Parathyroid adenoma (tissue), 2 donors: ENCODE data around the gene ANKRD53.

Source experiments
- H2AFZ ChIP-seq: fragments of 300-600 bp; sonication (generic); one replicate; pipeline ENCODE4 v1.7.0; 2017; ENCODE audit warnings: antibody characterized with exemption, mild to moderate bottlenecking
- H3K27ac ChIP-seq: fragments of 300-600 bp; sonication (generic); one replicate; pipeline ENCODE4 v1.7.0; 2017
- H3K27me3 ChIP-seq: fragments of 300-600 bp; sonication (generic); one replicate; pipeline ENCODE4 v1.7.0; 2017; ENCODE audit warnings: low read length; ENCODE audit not compliant: control insufficient read depth, insufficient read depth
- H3K36me3 ChIP-seq: fragments of 300-600 bp; sonication (generic); one replicate; pipeline ENCODE4 v1.7.0; 2017; ENCODE audit warnings: low read length; ENCODE audit not compliant: control insufficient read depth, insufficient read depth
- H3K4me1 ChIP-seq: fragments of 300-600 bp; sonication (generic); one replicate; pipeline ENCODE4 v1.7.0; 2017; ENCODE audit warnings: control low read depth
- H3K4me2 ChIP-seq: fragments of 300-600 bp; sonication (generic); one replicate; pipeline ENCODE4 v1.7.0; 2017; ENCODE audit warnings: low read length
- H3K4me3 ChIP-seq: fragments of 300-600 bp; sonication (generic); one replicate; pipeline ENCODE4 v1.7.0; 2017; ENCODE audit warnings: low read depth, low read length
- H3K79me2 ChIP-seq: fragments of 300-600 bp; sonication (generic); one replicate; pipeline ENCODE4 v1.7.0; 2017; ENCODE audit warnings: control low read depth
- H3K9ac ChIP-seq: fragments of 300-600 bp; sonication (generic); one replicate; pipeline ENCODE4 v1.7.0; 2017; ENCODE audit warnings: mild to moderate bottlenecking
- H3K9me3 ChIP-seq: fragments of 300-600 bp; sonication (generic); one replicate; pipeline ENCODE4 v1.7.0; 2017; ENCODE audit warnings: low read length; ENCODE audit not compliant: control insufficient read depth
- TF ChIP-seq, protein P1 (sequence below): fragments of 300-600 bp; sonication (generic); IDR thresholded peaks from one replicate; pipeline ENCODE4 v1.7.0; 2017; ENCODE audit warnings: antibody characterized with exemption, mild to moderate bottlenecking
- donor health status: primary hyperparathyroidism.

Gene ANKRD53

DNA sequence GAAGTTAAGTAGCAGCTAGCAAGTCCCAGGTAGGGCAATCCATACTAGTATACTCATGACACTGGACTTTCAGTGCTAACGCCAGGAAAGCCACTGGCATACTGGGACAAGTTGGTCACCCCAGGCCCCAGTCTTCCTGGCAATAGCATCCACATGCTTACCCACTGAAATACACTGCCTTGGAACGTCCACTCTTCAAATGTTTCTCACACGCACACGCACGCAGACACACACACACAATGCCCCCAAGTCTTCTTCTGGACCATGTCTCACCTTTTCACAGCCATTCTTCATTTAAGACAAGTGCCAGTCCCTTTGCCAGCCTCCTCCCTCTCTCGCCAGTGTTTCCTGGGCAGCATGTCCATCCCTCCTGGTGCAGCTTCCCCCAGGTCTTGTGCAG lies 25.0 kb downstream of the ANKRD53 start:
- Histone ChIP-seq H3K79me2 (no peaks in the 10 kb centered on the region), H3K4me3 (no peak overlapping the region), H3K27me3 (no peaks in the 10 kb centered on the region), H3K27ac (no peak overlapping the region), H3K9ac (no peak overlapping the region), H3K4me2 (no peak overlapping the region), H3K9me3 (no peaks in the 10 kb centered on the region), H2AFZ (no peak overlapping the region), H3K4me1 (no peaks in the 10 kb centered on the region), H3K36me3 (no peaks in the 10 kb centered on the region)
- TF ChIP-seq, protein P1, sequence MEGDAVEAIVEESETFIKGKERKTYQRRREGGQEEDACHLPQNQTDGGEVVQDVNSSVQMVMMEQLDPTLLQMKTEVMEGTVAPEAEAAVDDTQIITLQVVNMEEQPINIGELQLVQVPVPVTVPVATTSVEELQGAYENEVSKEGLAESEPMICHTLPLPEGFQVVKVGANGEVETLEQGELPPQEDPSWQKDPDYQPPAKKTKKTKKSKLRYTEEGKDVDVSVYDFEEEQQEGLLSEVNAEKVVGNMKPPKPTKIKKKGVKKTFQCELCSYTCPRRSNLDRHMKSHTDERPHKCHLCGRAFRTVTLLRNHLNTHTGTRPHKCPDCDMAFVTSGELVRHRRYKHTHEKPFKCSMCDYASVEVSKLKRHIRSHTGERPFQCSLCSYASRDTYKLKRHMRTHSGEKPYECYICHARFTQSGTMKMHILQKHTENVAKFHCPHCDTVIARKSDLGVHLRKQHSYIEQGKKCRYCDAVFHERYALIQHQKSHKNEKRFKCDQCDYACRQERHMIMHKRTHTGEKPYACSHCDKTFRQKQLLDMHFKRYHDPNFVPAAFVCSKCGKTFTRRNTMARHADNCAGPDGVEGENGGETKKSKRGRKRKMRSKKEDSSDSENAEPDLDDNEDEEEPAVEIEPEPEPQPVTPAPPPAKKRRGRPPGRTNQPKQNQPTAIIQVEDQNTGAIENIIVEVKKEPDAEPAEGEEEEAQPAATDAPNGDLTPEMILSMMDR, result no peak

DNA sequence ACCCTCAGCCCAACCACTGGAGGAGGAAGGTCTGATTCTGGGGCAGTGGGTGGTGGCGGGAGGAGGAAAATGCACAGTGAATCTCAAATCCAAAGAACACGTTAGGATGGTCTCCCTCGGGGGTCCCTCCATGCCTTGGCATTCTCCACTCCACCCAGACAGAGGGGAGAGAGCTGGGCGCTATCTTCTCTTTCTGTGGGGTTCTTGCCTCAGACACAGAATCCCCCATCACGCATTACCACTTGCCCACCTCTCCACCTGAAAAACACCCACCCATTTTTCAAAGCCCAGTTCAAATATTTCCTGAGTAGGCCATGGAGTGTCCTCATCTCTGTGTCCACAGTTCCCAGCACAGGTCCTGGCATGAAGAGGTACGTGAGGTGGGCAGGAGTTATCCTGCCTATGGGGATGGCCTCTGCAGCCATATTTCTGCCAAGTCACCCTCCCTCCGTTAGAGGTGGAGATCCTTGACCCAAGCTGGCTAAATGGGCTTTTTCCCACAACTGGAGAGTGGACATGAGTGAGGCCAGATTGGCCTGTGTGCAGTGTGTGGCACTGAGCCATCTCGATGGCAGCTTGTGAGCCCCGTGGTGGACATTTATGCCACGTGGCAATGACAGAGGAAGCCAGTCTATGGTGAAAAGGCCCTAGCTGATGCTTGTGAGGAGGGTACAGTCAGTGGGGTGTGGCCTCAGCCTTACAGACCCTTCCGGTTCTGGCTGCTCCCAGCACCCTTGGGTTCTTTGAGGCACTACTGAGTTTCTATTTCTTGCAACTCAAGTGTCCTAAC lies 25.7 kb downstream of the ANKRD53 start:
- TF ChIP-seq, protein P1, result no peak
- Histone ChIP-seq H3K4me2 (no peak overlapping the region), H3K4me3 (no peak overlapping the region), H3K27ac (no peak overlapping the region), H3K36me3 (no peaks in the 10 kb centered on the region), H3K27me3 (no peaks in the 10 kb centered on the region), H2AFZ (no peak overlapping the region), H3K4me1 (no peaks in the 10 kb centered on the region), H3K79me2 (no peaks in the 10 kb centered on the region), H3K9ac (no peak overlapping the region), H3K9me3 (no peaks in the 10 kb centered on the region)

DNA sequence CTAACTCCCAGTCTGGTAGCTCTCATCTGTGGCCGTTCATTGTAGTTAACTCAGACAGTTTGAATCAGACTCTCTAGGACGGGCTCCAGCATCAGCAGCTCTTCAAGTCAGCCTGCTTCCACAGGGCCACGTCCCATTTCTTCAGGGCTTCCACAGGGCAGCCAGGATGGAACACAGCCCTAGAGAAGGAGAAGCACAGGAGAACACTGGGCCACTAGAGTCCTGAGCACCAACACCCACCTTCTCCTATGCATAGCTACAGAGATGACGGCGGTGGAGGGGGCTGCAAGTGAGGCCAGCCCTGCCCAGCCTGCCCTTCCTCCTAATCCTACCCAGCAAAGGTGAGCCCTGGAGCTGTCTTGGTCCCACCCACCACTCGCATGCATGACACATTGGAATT lies 26.4 kb downstream of the ANKRD53 start:
- no peak overlapping the region for H3K4me3 ChIP-seq
- H3K4me1 ChIP-seq, result no peaks in the 10 kb centered on the region
- H3K79me2 ChIP-seq, result no peaks in the 10 kb centered on the region
- H3K9me3 ChIP-seq, result no peaks in the 10 kb centered on the region
- H3K27ac ChIP-seq, result no peak overlapping the region
- no peak overlapping the region for H3K4me2 ChIP-seq
- TF ChIP-seq, protein P1, result no peak
- no peak overlapping the region for H2AFZ ChIP-seq
- H3K36me3 ChIP-seq, result no peaks in the 10 kb centered on the region
- no peak overlapping the region for H3K9ac ChIP-seq
- no peaks in the 10 kb centered on the region for H3K27me3 ChIP-seq

DNA sequence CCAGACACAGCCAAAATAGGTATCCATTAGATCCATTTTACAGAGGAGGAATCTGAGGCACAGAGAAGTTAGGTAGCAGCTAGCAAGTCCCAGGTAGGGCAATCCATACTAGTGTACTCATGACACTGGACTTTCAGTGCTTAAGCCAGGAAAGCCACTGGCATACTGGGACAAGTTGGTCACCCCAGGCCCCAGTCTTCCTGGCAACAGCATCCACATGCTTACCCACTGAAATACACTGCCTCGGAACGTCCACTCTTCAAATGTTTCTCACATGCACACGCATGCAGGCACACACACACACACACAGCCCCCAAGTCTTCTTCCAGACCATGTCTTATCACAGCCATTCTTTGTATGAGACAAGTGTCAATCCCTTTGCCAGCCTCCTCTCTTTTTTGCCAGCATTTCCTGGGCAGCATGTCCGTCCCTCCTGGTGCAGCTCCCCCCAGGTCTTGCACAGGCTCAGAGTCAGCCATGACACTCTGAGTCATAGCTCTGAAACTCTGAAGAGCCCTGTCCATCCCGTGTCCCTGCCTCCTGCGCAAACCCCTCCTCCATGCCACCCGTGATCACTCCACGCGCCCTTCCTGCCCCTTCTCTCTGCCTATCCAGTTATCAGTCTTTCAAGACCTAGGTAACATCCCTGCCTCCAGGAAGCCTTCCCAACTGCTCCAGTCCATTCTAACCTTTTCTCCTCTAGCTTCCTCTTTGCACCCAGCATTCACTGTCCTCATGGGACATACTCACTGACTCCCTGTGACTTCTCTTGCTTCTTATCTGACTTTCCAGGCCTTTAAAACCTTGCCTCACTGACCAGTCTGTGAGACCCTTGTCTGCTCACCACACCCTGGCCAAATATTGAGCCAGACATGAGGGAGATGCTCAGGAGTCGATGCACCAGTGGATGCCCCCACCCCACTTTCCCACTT lies 27.1 kb downstream of the ANKRD53 start:
- Histone ChIP-seq H3K9me3 (no peaks in the 10 kb centered on the region), H3K27ac (no peak overlapping the region), H3K27me3 (no peaks in the 10 kb centered on the region), H2AFZ (no peak overlapping the region), H3K79me2 (no peaks in the 10 kb centered on the region), H3K4me1 (no peaks in the 10 kb centered on the region), H3K9ac (no peak overlapping the region), H3K4me2 (no peak overlapping the region), H3K4me3 (no peak overlapping the region), H3K36me3 (no peaks in the 10 kb centered on the region)
- TF ChIP-seq, protein P1, result no peak
